NCI-H128 (cell line): ENCODE results near the gene DSCAM.

Experiments used
- DNase-seq: peaks from one replicate; lab custom pipeline; 2025; ENCODE audit not compliant: unreplicated experiment; lab: John Stamatoyannopoulos, UW

Gene DSCAM

DNA sequence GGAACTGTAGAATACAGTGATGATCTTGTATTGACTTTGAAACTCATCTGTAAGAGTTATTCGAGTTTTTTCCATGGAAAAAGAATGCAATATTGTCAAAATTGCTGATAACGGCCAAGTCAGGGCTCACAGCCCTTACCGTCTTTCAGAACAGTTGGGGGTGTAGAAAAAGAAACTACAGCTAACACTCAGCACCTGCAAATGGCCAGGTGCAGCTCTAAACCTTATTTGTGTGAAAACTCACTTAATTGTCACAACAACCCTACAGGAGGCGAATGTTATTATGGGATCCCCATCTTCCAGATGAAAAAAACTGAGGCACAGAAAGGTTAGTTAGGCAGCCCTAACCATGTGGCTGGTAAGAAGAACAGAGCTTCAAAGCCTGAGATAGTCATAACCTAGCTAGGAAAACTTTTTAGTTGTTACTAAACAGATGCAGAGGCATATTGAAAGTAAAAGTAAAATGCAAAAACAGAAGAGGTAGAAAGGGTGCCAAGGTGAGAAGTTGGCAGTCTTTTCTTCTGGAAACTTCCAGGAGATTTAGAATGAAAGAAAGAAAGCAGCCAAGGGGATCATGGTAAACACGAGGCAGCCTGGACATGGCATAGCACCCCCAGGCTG is 76.4 kb downstream of the DSCAM start:
- DNase-seq = no peak

- DNase-seq = no peak
Measured at GRCh38 chr21:40769231-40769630, 77.7 kb downstream of the DSCAM start.

DNA sequence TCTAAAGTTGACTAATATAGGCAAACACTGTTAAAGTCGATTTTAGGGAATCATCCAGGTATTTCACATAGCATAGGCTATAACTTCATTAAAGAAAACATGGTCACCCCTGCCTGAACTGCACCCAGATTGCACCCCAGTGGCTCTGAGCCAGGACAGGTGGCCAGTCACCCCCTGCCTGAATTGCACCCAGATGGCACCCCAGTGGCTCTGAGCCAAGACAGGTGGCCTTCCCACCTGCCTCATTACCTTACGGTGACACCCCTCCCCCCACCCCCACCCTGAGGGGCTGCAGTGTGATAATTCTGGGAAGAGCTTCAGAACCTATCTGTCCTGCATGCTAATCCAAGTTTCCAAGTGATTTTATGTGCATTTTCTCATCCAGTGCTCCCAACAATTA is 78.9 kb downstream of the DSCAM start:
- DNase-seq = no peak

- DNase-seq = no peak
Measured at GRCh38 chr21:40766381-40766780, 80.6 kb downstream of the DSCAM start.

GRCh38 chr21:40765811-40766210 is 81.1 kb downstream of the DSCAM start:
- DNase-seq = peak; percentile 51

DNA sequence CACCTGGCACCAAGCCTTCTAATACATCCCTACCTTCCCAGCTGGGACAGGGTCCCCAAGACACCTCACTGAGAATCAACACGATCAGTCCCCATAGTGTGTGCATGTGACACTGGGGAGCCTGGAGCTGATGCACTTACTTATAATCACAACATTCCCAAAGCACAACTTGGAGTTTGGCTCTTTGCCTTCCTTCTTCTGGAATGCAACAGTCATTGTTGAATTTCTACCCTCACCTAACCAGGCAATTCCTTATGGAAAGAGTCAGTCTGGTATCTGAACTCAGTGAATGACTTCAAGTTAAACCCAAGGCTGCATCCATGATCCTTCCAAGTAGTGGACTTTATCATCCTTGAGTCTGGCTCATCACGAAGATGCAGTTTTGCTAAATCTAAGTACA is 86.1 kb downstream of the DSCAM start:
- DNase-seq = no peak

DNA sequence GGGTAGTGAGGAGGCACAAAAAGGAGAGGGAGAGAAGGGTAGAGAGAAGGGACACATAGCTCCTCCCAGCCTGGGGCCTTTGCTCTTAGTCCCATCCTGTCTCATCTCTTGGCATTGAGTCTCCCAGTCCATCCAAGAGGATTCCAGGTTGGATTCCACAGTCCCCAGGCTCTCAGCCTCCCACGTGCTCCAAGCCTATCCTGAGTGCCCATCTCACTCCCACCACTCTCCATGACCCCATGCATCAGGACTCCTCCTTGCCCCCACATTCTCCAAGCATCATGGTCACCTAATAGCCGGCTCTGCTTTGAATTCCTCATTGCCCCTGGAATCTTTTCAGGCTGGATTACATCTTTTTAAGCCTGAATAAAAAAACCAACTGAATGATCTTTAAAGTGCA is 87.9 kb downstream of the DSCAM start:
- DNase-seq = no peak

DNA sequence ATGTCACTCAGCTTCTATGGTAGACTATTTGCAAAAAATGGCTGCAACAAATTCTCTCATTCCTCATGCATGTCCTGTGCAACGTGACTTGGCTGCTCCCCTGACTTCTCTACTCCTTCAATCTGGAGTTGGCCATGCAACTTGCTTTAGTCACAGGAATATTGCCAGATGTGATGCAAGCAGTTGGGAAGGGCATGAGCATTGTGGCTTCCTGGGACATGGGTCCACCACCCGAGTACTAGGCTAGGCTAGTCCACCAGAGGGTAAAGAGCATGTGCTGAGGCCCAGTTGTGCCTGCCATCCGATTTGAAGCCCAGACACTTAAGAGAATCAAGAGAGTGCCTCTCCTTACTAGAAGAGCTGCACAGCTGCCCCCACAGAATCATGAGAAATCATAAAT is 89.6 kb downstream of the DSCAM start:
- DNase-seq = no peak

GRCh38 chr21:40754466-40754865 is 92.5 kb downstream of the DSCAM start:
- DNase-seq = no peak

DNA sequence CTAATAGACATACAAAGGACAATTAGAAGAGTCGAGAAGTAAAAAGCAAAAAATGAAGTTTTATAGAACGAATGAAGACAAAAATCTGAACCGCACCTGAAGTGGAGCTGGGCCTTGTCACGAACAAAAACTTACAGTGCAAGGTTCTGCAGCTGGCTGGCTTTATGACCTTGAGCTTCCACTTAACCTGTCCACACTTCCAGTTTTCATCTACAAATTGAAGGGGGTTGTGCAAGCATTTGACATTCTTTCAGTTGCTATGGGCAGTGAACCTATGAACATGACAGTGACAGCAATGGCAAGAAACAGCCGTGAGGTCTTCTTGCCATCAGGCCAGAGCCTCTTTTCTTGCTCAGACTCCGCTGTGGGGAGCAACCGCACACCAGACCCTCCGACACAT is 93.2 kb downstream of the DSCAM start:
- no peak for DNase-seq

DNA sequence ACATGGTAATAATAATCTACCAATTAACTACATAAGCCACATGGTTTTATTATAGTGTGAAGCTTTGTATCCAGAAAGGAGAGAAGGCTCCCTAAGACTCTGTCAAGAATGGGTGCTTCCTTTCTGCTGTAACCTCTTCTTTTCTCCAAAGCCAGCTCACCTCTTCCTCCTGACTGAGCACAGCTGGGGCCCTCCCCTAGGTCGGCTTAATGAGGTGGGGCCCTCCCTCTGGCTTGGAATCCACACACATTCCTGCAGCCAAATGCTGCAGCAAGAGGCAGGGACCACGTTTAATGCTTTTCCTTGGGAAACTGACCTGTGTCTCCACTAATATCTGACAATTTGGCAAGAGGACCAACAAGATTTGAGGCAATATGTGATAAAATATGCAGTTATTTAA is 94.8 kb downstream of the DSCAM start:
- no peak for DNase-seq

DNA sequence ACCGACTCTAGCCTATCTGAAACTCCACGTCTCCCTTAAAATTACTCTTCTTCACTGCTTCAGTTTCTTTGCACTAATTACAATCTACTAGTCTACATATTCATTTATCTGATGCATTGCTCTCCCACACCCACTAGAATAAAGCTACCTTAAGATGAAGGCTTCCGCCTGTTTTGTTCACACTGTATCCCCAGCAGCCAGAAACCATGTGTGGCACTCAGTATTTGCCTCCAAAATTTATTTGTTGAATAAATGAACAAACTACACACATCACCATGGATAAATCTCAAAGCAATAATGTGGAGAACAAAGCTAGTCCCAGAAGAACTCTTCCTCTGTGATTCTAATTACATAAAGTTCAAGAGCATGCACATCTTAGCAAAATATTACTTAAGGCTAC is 95.7 kb downstream of the DSCAM start:
- DNase-seq = no peak

- DNase-seq = no peak
Measured at GRCh38 chr21:40736145-40736544, 110.8 kb downstream of the DSCAM start.

GRCh38 chr21:40733024-40733397 is 113.9 kb downstream of the DSCAM start:
- peak; percentile 53 for DNase-seq

GRCh38 chr21:40732253-40733023 is 114.5 kb downstream of the DSCAM start:
- no peak for DNase-seq

GRCh38 chr21:40731206-40731605 is 115.8 kb downstream of the DSCAM start:
- no peak for DNase-seq

- DNase-seq = no peak
Measured at GRCh38 chr21:40730426-40730800, 116.5 kb downstream of the DSCAM start.

GRCh38 chr21:40729761-40730425 is 117.1 kb downstream of the DSCAM start:
- DNase-seq = no peak

DNA sequence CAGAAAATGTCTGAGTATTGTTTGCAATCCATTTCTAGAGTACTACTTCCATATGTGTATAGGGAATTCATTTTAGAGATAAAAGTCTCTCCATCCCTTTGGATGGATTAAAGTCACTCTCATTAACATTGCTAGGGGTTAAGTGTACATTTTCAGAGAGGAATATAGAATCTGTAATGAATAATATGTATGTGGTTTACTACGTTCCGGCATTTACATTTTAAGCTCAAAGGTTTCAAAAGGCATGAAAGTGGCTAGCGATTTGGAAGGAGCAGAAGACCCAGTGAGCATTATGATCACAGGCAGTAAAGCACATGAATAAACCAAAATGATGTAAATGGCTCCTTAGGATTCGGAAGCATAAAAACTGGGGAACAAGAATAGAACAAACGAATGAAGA is 123.0 kb downstream of the DSCAM start:
- DNase-seq = no peak

DNA sequence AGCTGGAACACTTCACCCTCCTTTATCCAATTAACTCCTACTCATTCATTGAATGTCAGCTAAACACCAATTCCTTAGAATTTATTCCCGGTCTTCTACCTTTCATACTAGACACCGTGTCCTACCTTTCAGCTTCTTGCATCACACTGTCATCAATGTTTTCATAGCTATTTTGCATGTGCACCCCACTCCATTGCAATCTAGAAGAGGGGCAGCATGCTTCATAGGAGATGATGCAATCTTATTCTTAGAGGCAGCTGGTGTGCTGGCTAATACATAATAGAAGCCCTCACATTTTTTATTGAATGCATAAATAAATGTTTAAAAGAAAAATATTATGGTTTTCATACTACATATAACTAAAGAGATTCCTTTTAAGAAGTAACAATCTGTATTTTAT is 123.6 kb downstream of the DSCAM start:
- DNase-seq = no peak

GRCh38 chr21:40719615-40720014 is 127.3 kb downstream of the DSCAM start:
- no peak for DNase-seq

GRCh38 chr21:40717028-40717427 is 129.9 kb downstream of the DSCAM start:
- DNase-seq = peak; percentile 76
